Middle frontal gyrus (tissue), 1 donor: Measurements from ENCODE around the gene ZFPM1.

Source experiments
- DNase-seq: peaks from one replicate; pipeline ENCODE4 v3.0.0-alpha.2; 2015; ENCODE audit warnings: low spot score; ENCODE audit errors: extremely low spot score

Gene ZFPM1

DNA sequence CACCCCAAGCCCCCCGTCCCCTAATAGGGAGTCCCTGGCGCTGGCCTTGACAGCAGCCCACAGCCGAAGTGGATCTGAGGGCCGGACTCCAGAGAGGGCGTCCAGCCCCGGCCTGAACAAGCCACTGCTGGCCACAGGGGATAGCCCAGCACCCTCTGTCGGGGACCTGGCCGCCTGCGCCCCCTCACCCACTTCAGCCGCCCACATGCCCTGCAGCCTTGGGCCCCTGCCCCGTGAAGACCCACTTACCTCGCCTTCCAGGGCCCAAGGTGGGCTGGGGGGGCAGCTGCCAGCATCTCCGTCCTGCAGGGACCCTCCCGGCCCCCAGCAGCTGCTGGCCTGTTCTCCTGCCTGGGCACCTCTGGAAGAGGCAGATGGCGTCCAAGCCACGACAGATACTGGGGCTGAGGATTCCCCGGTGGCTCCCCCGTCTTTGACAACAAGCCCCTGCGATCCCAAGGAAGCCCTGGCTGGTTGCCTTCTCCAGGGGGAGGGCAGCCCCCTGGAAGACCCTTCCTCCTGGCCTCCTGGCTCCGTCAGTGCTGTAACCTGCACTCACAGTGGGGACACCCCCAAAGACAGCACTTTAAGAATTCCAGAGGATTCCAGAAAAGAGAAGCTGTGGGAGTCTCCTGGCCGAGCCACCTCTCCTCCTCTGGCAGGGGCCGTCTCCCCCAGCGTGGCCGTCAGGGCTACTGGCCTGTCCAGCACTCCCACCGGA, 19.3 kb upstream of the ZFPM1 start:
- no peak for DNase-seq

DNA sequence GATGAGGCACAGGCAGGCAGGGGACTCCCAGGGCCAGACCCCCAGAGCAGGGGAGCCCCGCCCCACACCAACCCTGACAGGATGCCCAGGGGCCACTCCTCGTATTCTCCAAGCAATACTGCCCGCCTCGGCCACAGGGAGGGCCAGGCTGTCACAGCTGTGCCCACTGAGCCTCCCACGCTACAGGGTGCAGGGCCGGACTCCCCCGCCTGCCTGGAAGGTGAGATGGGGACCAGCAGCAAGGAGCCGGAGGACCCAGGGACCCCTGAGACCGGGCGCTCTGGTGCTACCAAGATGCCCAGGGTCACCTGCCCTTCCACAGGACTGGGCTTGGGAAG, 18.8 kb upstream of the ZFPM1 start:
- DNase-seq = no peak

DNA sequence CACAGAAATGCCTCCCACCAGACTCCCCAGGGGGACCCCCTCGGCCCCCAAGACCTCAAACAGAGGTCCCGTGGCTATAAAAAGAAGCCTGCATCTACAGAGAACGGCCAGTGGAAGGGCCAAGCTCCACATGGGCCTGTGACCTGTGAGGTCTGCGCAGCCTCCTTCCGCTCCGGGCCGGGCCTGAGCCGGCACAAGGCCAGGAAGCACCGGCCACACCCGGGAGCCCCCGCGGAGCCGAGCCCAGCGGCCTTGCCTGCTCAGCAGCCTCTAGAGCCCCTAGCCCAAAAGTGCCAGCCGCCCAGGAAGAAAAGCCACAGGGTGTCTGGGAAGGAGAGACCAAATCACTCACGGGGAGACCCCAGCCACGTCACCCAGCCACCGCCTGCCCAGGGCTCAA, 18.3 kb upstream of the ZFPM1 start:
- no peak for DNase-seq

DNA sequence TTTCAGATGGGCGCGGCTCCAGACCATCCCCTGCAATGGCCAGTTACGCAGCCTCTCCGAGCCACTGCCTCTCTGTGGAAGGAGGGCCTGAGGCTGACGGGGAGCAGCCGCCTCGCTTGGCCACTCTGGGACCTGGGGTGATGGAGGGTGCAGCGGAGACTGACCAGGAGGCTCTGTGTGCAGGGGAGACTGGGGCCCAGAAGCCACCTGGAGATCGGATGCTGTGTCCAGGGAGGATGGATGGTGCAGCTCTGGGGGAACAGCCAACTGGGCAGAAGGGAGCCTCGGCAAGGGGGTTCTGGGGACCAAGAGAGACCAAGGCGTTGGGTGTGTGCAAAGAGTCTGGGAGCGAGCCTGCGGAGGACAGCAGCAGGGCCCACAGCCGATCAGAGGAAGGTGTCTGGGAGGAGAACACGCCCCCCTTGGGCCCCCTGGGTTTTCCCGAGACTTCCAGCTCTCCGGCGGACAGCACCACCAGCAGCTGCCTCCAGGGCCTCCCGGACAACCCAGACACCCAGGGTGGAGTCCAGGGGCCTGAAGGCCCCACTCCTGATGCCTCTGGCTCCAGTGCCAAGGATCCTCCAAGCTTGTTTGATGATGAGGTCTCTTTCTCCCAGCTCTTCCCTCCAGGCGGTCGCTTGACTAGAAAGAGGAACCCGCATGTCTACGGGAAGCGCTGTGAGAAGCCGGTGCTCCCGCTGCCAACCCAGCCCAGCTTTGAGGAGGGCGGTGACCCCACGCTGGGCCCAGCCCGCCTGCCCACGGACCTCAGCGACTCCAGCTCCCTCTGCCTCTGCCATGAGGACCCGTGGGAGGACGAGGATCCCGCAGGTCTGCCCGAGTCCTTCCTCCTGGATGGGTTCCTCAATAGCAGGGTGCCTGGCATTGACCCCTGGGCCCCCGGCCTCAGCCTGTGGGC, 17.4 kb upstream of the ZFPM1 start:
- DNase-seq = no peak

DNA sequence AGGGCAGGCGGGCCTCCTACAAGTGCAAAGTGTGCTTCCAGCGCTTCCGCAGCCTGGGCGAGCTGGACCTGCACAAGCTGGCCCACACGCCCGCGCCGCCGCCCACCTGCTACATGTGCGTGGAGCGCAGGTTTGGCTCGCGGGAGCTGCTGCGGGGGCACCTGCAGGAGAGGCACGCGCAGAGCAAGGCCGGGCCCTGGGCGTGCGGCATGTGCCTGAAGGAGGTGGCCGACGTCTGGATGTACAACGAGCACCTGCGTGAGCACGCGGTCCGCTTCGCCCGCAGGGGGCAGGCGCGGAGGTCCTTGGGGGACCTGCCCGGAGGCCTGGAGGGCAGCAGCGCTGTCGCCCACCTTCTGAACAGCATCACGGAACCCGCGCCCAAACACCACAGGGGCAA, 16.3 kb upstream of the ZFPM1 start:
- no peak for DNase-seq

DNA sequence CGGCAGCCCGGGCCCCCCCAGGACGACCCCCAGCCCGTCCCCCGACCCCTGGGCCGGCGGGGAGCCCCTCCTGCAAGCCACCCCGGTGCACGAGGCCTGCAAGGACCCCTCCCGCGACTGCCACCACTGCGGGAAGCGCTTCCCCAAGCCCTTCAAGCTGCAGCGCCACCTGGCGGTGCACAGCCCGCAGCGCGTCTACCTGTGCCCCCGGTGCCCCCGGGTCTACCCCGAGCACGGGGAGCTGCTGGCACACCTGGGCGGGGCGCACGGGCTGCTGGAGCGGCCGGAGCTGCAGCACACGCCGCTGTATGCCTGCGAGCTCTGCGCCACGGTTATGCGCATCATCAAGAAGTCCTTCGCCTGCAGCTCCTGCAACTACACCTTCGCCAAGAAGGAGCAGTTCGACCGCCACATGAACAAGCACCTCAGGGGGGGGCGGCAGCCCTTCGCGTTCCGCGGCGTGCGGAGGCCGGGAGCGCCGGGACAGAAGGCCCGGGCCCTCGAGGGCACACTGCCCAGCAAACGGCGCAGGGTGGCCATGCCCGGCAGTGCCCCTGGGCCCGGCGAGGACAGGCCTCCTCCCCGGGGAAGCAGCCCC, 15.6 kb upstream of the ZFPM1 start:
- no peak for DNase-seq

DNA sequence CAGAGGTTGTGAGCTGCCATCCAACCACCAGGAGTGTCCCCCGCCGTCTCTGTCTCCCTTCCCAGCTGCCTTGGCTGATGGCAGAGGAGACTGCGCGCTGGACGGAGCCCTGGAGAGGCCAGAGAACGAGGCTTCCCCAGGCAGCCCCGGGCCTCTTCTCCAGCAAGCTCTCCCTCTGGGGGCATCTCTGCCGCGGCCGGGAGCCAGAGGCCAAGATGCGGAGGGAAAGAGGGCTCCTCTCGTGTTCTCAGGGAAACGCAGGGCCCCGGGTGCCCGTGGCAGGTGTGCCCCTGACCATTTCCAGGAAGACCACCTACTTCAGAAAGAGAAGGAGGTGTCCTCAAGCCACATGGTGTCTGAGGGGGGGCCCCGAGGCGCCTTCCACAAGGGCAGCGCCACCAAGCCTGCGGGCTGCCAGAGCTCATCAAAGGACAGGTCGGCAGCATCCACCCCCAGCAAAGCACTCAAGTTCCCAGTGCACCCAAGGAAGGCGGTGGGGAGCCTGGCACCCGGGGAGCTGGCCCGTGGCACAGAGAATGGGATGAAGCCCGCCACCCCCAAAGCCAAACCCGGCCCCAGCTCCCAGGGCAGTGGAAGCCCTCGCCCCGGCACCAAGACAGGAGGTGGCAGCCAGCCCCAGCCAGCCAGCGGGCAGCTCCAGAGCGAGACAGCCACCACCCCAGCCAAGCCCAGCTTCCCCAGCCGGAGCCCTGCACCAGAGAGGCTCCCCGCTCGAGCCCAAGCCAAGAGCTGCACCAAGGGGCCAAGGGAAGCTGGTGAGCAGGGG, 14.8 kb upstream of the ZFPM1 start:
- no peak for DNase-seq

DNA sequence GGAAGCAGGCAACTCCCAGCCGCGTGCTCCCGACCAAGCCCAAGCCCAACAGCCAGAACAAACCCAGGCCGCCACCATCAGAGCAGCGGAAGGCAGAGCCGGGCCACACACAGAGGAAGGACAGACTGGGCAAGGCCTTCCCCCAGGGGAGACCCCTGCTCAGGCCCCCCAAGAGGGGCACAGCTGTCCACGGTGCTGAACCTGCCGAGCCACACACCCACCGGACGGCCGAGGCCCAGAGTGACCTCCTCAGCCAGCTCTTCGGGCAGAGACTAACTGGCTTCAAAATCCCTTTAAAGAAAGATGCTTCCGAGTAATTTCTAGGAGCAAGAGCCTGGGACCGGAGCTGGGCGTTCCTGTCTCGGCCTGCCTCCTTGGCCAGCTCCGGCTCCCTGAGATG, 14.1 kb upstream of the ZFPM1 start:
- DNase-seq = no peak

DNA sequence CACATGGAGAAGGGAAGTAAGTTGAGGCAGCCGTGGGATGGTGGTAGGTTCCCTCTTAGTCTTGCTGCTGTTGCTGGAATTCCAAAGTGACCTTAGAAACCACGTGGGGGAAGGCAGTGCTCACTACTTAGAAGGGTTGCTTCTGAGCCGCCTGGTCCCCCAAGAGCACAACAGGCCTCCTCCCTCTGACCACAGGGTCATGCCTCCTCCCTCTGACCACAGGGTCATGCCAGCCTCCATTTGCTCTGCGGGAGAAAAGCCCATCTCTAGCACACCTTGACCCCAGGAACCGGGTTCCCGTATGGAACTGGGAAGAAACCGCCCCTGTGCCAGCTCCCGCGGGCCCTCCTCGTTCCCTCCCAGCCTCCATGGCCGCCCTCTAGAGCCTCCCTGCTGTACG, 13.4 kb upstream of the ZFPM1 start:
- no peak for DNase-seq

DNA sequence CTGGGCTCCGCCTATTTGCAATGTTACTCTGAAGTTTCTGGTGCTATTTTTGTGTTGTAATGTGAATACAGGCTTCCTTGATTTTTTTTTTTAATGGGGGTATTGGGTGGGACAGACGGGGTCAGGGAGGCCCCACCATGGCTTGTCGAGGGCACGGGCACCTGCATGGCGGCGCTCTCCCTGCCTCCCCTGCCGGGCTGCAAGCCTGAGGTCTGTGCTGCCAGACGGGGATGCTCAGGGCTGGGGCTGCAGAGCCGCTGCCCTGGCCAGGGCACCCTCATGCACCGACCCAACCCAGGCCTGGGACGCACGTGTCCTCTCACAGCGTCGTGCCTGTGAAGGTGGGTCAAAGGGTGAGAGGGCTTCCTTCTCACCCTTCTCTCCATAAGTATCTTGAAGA, 13.0 kb upstream of the ZFPM1 start:
- DNase-seq = no peak

DNA sequence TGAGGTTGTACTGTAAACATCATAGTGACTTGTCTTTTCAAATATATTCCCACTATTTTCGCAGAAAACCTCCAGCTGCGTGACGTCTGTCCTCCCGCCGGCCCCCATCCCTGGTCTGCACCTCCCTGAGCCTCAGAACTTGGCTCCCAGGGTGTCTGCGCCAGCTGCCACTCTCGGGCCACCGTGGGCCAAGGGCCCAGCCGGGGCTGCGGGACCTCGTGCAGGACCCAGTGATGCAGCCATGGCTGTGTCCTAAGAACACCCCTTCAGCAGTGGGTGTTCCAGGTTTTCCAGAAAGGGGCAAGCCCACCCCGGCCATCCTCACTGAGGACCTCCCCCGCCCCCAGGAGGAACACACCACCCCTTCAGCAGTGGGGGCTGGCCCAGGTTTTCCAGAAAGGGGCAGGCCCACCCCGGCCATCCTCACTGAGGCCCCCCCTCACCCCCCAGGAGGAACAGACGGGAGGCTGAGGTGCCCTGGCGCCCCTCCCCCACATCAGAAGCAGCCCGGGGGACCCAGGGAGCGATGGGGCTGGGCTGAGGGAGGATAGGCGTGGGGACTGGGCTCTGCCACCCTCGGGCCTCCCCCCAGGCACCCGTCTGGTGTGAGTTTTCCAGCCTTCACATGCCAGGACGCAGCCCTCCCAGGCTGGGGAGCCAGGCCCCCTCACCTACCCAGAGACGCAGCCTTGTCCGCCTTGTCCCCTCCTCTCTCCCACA, 12.2 kb upstream of the ZFPM1 start:
- no peak for DNase-seq

DNA sequence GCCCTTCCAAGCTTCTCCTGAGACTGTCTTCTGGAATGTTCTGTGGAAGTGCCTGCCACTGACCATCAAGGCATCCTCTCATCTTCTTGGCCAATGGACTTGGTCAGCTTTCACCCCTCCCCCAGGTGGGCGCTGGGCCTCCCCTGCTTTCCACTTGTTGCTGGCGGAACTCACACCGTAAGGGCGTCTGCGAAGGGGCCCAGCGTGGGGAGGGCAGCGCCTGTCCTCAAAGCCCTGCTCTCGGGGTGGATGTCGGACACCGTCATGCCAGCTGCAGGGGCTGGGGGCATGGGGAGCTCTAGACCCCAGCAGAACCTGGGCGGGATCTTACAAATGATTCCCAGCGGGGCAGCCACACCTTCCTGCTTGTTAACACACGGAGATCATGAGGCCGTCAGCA, 11.6 kb upstream of the ZFPM1 start:
- DNase-seq = no peak

DNA sequence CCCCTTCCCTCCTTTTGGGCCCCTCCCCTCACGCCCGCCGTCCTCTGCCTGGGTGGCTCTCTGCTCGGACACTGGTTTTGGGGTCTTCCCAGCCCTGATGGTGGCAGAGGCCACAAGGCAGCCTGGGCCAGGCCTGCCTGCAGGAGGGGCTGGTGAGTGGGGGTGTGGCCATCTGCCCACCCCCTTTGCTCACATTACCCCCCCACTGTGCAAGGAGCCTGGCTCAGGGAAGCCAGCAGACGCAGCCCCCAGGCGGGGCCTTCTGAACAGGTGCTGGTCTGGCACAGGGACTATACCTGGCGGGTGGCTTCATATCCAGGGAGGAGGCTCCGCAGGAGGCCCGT, 10.7 kb upstream of the ZFPM1 start:
- no peak for DNase-seq

DNA sequence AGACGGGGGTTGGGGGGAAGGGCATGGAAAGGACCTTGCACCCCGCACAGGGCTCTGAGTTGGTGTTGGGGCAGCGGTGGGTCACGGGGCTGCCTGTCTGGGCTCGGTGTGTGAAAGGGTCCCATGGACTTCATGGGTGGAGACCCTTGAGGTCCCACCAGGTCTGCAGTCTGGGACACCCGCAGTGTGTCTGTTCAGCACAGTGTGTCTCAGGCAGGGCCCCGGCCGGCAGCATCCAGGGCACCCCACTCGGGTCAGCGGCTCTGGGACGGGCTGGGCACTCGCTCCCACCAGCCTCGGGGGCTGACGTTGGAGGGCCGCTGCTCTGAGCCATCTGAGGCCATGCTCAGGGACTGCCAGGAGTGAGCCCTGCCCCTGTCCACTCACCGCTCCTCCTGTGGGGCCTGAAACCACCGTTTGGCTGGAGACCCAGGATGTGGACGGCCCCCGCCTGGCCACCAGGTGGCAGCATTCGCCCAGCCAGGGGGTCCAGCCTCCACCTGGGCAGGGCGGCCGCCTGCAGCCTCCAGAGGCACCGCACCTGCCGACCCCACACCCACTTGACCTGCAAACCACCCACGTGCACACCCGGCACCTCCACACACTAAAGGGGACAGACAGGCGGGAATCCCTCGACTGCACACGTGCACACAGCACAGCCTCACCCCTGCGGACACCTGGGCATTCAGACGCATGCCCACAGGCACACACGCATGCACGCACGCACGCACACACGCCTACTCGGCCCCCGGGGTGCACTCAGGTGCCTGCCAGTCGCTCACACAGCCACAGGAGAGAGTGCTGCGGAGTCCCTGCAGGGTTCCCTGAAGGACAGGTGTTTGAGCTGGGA, 10.1 kb upstream of the ZFPM1 start:
- peak; percentile 26 for DNase-seq

DNA sequence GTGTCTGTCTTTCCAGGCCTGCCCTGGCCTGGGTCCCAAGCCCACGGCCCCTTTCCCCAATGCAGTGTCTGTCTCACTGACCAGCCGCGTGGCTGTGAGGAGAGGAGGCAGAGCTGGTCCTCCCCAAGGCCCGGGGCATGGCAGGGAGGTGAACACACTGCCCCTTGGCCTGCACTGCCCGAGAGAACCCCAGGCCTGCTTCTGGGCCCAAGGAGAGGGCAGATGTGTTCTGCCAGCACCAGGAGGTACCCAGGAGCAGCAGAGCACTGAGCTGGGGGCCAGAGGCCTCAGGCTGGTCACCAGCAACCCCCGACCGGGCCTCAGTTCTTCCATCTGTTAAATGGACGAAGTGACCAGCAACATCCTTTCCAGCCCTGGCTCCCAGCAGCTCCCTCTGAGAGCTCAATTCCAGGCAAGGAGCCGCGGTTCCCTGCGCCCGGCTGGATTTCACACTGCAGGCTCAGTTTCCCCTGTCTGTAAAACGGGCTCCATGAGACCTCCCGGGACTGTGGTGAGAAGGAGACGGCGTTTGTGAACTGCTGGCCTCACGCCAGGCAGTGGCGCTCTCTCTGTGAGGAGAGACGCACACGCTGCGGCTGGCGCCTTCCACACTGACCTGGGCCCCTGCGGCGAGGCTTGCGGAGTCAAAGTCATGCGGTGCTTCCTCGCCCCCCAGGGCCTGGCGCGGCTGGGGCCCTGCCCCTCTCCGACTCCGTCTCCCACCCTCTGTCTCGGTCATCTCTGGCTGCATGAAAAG, 8.1 kb upstream of the ZFPM1 start:
- DNase-seq = no peak

DNA sequence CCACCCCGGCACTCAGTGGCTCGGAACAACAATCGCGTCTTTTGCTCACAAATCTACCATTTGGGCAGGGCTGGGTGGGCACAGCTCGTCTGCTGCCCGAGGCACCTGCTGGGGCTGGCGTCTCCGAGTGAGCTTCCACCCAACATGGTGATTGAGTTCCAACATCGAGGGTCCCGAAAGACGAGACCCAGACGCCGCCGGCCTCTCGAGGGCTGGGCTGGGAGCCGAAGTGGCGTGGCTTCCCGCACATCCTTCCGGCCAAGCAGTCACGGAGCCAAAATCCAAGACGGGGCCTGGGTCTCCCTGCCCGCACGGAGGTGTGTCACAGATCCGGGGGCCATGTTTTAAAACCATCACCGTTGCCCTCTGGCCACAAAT, 7.5 kb upstream of the ZFPM1 start:
- DNase-seq = no peak

DNA sequence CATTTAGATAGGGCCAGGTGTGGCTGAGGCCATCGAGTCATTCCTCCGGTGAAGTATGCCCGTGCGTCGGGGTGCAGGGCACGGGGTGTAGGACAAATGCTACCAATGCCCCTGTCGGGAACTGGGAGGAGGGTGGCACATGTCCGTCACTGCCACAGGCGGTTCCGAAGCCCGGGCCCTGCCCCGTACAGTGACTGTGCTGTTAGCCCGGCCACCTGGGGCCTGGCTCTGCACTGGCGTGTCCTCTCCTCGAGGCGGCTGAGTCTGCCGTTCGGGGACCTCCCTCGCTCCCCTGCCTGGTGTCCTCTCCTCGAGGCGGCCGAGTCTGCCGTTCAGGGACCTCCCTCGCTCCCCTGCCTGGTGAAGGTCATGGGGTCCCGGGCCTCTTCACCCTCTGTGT, 7.0 kb upstream of the ZFPM1 start:
- no peak for DNase-seq

DNA sequence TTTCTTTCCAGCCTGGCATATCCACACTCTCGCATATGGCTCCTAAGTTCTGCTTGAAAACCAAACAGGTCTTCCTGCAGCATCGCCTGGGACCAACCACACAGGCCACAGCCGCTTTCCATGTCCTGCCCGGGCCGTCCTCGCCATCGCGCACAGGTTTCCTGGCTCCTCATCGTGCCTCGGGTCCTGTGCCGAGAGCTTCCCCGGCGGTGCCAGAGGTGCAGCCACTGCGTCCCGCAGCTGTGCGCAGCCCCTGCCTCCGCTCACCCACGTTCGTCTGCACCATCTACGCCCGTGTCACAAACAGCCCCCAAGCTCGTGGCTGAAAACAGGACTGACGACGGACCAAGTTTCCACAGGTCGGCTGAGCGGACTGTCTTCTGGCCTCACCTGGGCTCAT, 6.3 kb upstream of the ZFPM1 start:
- no peak for DNase-seq

DNA sequence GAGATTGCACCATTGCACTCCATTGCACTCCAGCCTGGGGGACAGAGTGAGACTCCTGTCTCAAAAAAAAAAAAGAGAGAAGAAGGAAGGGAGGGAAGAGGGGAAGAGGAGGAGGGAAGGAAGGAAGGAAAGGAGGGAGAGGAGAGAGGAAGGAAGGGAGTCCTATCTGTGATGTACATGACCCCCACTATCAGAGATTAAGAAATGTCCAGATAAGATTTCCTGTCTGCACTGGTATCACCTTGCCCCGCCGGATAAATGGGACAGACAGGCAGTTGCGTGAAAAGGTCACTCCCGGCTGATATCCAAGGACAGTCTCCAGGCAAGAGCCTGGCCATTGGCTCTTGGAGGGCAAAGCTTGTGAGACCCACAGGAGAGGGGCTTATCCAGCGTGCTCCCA, 5.2 kb upstream of the ZFPM1 start:
- DNase-seq = no peak
